Erythroblast (primary cell): ENCODE data around the gene IFNA17.
A peak's percentile ranks its signal among the peaks of the same experiment; 100 is the strongest.
"Not testable (repeated sequence)": the region's sequence is repeated elsewhere in the genome, so short reads cannot be mapped to it uniquely, and the experiment has no call there.

ENCODE experiments used
- DNase-seq, 2 experiments: peaks; one replicate each; lab custom pipeline; 2025; lab: John Stamatoyannopoulos, UW
- GATA1 ChIP-seq: IDR thresholded peaks from 2 replicates; pipeline ENCODE4 v1.6.1; 2011; ENCODE audit warnings: low read depth, mild to moderate bottlenecking, control low read depth, low read length, moderate library complexity
- POLR2A ChIP-seq: IDR thresholded peaks from 2 replicates; pipeline ENCODE4 v1.6.1; 2011; ENCODE audit warnings: mild to moderate bottlenecking, low read length

IFNA17 gene

GRCh38 chr9:21228122-21228521 is at the start of gene IFNA17:
Gene IFNA17 (minus strand): TSS chr9:21228222. CDS start chr9:21228173, 49 bp downstream.
- TF ChIP-seq POLR2A: no peak
- DNase-seq: no peak

- TF ChIP-seq POLR2A: no peak
- TF ChIP-seq GATA1: no peak
- no peak for DNase-seq
These were observed 40.3 kb upstream of the IFNA17 start for GRCh38 chr9:21268347-21268657.

- TF ChIP-seq POLR2A: no peak
- no peak for TF ChIP-seq GATA1
- no peak for DNase-seq
These were observed 39.7 kb upstream of the IFNA17 start for GRCh38 chr9:21267485-21268346.

GRCh38 chr9:21266733-21267484 is 38.9 kb upstream of the IFNA17 start:
- TF ChIP-seq GATA1 (no peak), POLR2A (no peak)

GRCh38 chr9:21265421-21266189 is 37.6 kb upstream of the IFNA17 start:
- no peak for DNase-seq
- no peak for TF ChIP-seq POLR2A
- no peak for TF ChIP-seq GATA1

More at GRCh38 chr9:21266733-21267484, 38.9 kb upstream of the IFNA17 start:
- no peak for DNase-seq

- no peak for DNase-seq
- no peak for TF ChIP-seq POLR2A
These were observed 27.7 kb upstream of the IFNA17 start for GRCh38 chr9:21255538-21256212.

- TF ChIP-seq GATA1 (no peak), POLR2A (no peak)
- DNase-seq: peak; percentile 2 to 28
These were observed 24.9 kb upstream of the IFNA17 start for GRCh38 chr9:21252721-21253547.

- DNase-seq: no peak
- TF ChIP-seq POLR2A (no peak), GATA1 (no peak)
These were observed 23.6 kb upstream of the IFNA17 start for GRCh38 chr9:21251638-21252037.

- TF ChIP-seq POLR2A (no peak), GATA1 (no peak)
- DNase-seq: no peak
These were observed 23.2 kb upstream of the IFNA17 start for GRCh38 chr9:21251190-21251589.

GRCh38 chr9:21244836-21245235 is 16.8 kb upstream of the IFNA17 start:
- TF ChIP-seq POLR2A (no peak), GATA1 (no peak)
- no peak for DNase-seq

- TF ChIP-seq GATA1 (no peak), POLR2A (no peak)
- DNase-seq: no peak
These were observed 11.9 kb upstream of the IFNA17 start, which contains the start of gene IFNA14 for GRCh38 chr9:21239911-21240310. Gene IFNA14 (minus strand): TSS chr9:21240005. CDS start chr9:21239935, 70 bp downstream.

- DNase-seq: not testable (repeated sequence)
These were observed 8.3 kb upstream of the IFNA17 start for GRCh38 chr9:21236360-21236714.

GRCh38 chr9:21235468-21236359 is 7.7 kb upstream of the IFNA17 start:
- DNase-seq: peak; percentile 2 to 32
